ENCODE data around the gene DLG5. TPM values are rescaled to one million over a fixed set of nuclear protein-coding genes. Genes with fewer than 3 reads are reported as not detected.
A peak's percentile ranks its signal among the peaks of the same experiment; 100 is the strongest.

DLG5 gene
- polyA plus RNA-seq, 3 donors: 0.14 to 0.77 TPM; not detected in 1

GRCh38 chr10:77849039-77849664 is 77.4 kb downstream of the DLG5 start:
- no peak overlapping the region for H3K4me2 ChIP-seq (replicated peaks; ENCODE audit: extremely low read depth, low read length, poor library complexity, severe bottlenecking)
- no peak for TF ChIP-seq CTCF (IDR thresholded peaks at IDR 0.05)
- no peak overlapping the region for H3K4me3 ChIP-seq (replicated peaks in 1 of 3; ENCODE audit: low read depth in 2 of 3, low read length in 3 of 3)
- no peaks in the 10 kb centered on the region for H3K79me2 ChIP-seq (ENCODE audit: insufficient read depth, low read length)
- intact Hi-C loops (cut with micrococcal nuclease): no loop called here
- WGBS (ENCODE audit: insufficient coverage): 76% methylated on average over 12 of the region's 12 CpGs
- H2AFZ ChIP-seq (ENCODE audit: insufficient read depth, low read depth, low read length, poor library complexity, severe bottlenecking): no peak overlapping the region
- Mint-ChIP-seq H3K36me3 (no peaks in the 10 kb centered on the region), H3K27me3 (ENCODE audit: low read depth in 3 of 3) (peaks cover 0 to 2% (median 2%) of the 10 kb centered on the region in 3 donors), H3K27ac (no peak overlapping the region), H3K4me1 (peaks cover 5% of the 10 kb centered on the region), H3K9me3 (peaks cover 0 to 3% (median 0%) of the 10 kb centered on the region in 7 donors), H3K4me3 (no peak overlapping the region)
- no peak for DNase-seq
- H3K36me3 ChIP-seq (replicated peaks in 1 of 2; ENCODE audit: control insufficient read depth in 1 of 2, insufficient read depth in 2 of 2, low read length in 2 of 2): no peaks in the 10 kb centered on the region
- H3K9me3 ChIP-seq (replicated peaks in 1 of 2; ENCODE audit: control insufficient read depth in 1 of 2, insufficient read depth in 1 of 2, low read length in 2 of 2): no peaks in the 10 kb centered on the region
- H3K27ac ChIP-seq (ENCODE audit: low read depth in 1 of 2, low read length in 2 of 2): no peak overlapping the region
- H4K20me1 ChIP-seq (ENCODE audit: insufficient read depth, low read length): no peaks in the 10 kb centered on the region
- no peak overlapping the region for H3K9ac ChIP-seq (ENCODE audit: insufficient read depth, low read length, poor library complexity, severe bottlenecking)
- H3K4me1 ChIP-seq (ENCODE audit: control insufficient read depth in 1 of 2, insufficient read depth in 2 of 2, low read length in 2 of 2): no peaks in the 10 kb centered on the region
- H3K27me3 ChIP-seq (ENCODE audit: control insufficient read depth in 2 of 2, insufficient read depth in 2 of 2, low read length in 2 of 2): no peaks in the 10 kb centered on the region

- Histone ChIP-seq H3K9me3 (replicated peaks in 1 of 2; ENCODE audit: control insufficient read depth in 1 of 2, insufficient read depth in 1 of 2, low read length in 2 of 2) (no peaks in the 10 kb centered on the region), H3K27ac (ENCODE audit: low read depth in 1 of 2, low read length in 2 of 2) (no peak overlapping the region), H4K20me1 (ENCODE audit: insufficient read depth, low read length) (no peaks in the 10 kb centered on the region), H3K4me3 (replicated peaks in 1 of 3; ENCODE audit: low read depth in 2 of 3, low read length in 3 of 3) (no peak overlapping the region), H3K9ac (ENCODE audit: insufficient read depth, low read length, poor library complexity, severe bottlenecking) (no peak overlapping the region), H3K36me3 (replicated peaks in 1 of 2; ENCODE audit: control insufficient read depth in 1 of 2, insufficient read depth in 2 of 2, low read length in 2 of 2) (no peaks in the 10 kb centered on the region), H2AFZ (ENCODE audit: insufficient read depth, low read depth, low read length, poor library complexity, severe bottlenecking) (peak overlapping the region; percentile 23), H3K4me2 (replicated peaks; ENCODE audit: extremely low read depth, low read length, poor library complexity, severe bottlenecking) (no peak overlapping the region), H3K27me3 (ENCODE audit: control insufficient read depth in 2 of 2, insufficient read depth in 2 of 2, low read length in 2 of 2) (no peaks in the 10 kb centered on the region), H3K79me2 (ENCODE audit: insufficient read depth, low read length) (no peaks in the 10 kb centered on the region), H3K4me1 (ENCODE audit: control insufficient read depth in 1 of 2, insufficient read depth in 2 of 2, low read length in 2 of 2) (no peaks in the 10 kb centered on the region)
- intact Hi-C loops (cut with micrococcal nuclease): no loop called here
- TF ChIP-seq CTCF (IDR thresholded peaks at IDR 0.05): peak; percentile 98
- Mint-ChIP-seq H3K4me1 (peaks cover 5% of the 10 kb centered on the region), H3K27ac (no peak overlapping the region), H3K27me3 (ENCODE audit: low read depth in 3 of 3) (peaks cover 0 to 6% (median 1%) of the 10 kb centered on the region in 3 donors), H3K9me3 (no peaks in the 10 kb centered on the region), H3K36me3 (no peaks in the 10 kb centered on the region), H3K4me3 (no peak overlapping the region)
- WGBS (ENCODE audit: insufficient coverage): 47% methylated on average over 21 of the region's 21 CpGs
- DNase-seq: peak; percentile 23 to 58 (median 53)
Observed at GRCh38 chr10:77846718-77847311, 79.7 kb downstream of the DLG5 start.

All from CD14-positive monocyte (primary cell).